HUES6 (cell line): ENCODE measurements around the gene OXTR.
A peak's percentile ranks its signal among the peaks of the same experiment; 100 is the strongest.

Experiments
- H3K27ac ChIP-seq: 2 replicates; pipeline ENCODE4 v1.7.0; 2013; ENCODE audit warnings: low read depth, mild to moderate bottlenecking, low read length, inconsistent platforms
- H3K27me3 ChIP-seq: 2 replicates; pipeline ENCODE4 v1.6.1; 2013; ENCODE audit warnings: low read length; ENCODE audit not compliant: control insufficient read depth, insufficient read depth
- H3K36me3 ChIP-seq: 2 replicates; pipeline ENCODE4 v1.6.1; 2013; ENCODE audit warnings: low read length; ENCODE audit not compliant: control insufficient read depth, insufficient read depth
- H3K4me1 ChIP-seq: 2 replicates; pipeline ENCODE4 v1.6.1; 2013; ENCODE audit warnings: low read length; ENCODE audit not compliant: control insufficient read depth, insufficient read depth
- H3K4me3 ChIP-seq: 2 replicates; pipeline ENCODE4 v1.5.1; 2013; ENCODE audit warnings: low read depth, low read length
- H3K9ac ChIP-seq: one replicate; pipeline ENCODE4 v1.6.1; 2013; ENCODE audit warnings: mild to moderate bottlenecking, low read length
- H3K9me3 ChIP-seq: 2 replicates; pipeline ENCODE4 v1.6.1; 2013; ENCODE audit warnings: low read depth, low read length; ENCODE audit not compliant: control insufficient read depth, insufficient read depth

Gene OXTR

DNA sequence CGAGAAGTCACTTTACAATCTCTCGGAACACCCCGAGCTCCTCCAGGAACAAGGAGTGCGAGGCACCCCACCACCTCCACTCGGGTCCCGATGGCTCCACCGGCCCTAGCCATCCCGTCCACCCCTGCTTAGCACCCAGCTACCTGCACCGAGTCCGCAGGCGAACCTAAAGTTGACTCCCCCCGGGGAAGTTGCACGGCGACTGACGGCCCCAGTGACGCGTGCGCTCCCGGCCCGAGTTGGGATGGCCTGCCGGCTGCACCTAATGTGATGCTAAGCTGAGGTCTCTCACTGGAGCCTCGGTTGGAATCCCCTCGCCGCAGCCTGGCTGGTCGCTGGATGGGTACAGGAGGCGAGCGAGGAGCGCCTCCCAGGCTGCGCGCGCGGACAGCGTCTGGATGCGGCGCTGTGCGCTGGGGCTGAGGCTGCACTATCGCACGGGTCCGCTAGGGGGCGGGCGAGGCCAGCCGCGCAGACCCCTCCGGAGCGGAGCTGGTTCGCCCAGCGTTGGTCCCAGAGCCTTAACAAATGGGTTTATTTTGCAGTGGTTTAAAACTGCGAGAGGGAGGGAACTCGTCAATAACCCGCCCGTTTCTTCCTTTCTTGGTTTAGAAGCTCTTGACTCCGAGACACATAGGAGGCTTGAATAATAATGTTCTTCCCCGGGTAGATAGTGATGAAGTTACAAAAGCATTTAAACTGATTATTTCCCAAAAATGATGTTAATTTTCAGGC, at the start of gene OXTR:
OXTR (minus strand) TSS at position 526 of the 735 bp plus-strand sequence. CDS start 1,426 bp downstream, outside the sequence.
- H3K9ac ChIP-seq = no peak within 1 kb of the TSS
- peaks cover 61% of the 10 kb centered on the region for H3K27me3 ChIP-seq
- H3K4me3 ChIP-seq = peak within 1 kb of the TSS; percentile 70
- H3K9me3 ChIP-seq = no peaks in the 10 kb centered on the region
- no peak within 1 kb of the TSS for H3K27ac ChIP-seq
- H3K4me1 ChIP-seq = peaks cover 26% of the 10 kb centered on the region
- no peaks in the 10 kb centered on the region for H3K36me3 ChIP-seq

DNA sequence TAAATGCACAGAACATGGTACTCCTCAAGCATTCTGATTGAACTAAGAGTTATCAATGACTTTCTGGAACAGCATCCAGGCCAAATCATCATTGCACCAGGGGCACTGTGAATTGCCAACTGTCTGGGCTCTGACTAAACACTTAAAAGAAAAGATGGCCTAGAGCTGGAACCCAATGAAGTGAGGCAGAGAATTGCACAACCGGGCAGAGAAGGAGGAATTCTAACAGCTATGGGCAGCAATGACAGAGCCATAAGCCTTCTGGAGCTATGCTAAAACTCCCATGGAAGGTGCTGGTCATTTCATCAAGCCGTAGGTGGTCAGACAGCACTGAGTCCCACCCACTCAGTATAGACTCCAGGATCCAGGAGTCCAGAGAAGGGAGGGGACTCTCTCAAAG, 48.1 kb upstream of the OXTR start:
- H3K27me3 ChIP-seq = no peaks in the 10 kb centered on the region
- no peak overlapping the region for H3K9ac ChIP-seq
- H3K36me3 ChIP-seq = no peaks in the 10 kb centered on the region
- H3K27ac ChIP-seq = no peak overlapping the region
- no peak overlapping the region for H3K4me3 ChIP-seq
- no peaks in the 10 kb centered on the region for H3K4me1 ChIP-seq
- H3K9me3 ChIP-seq = peaks cover 32% of the 10 kb centered on the region

DNA sequence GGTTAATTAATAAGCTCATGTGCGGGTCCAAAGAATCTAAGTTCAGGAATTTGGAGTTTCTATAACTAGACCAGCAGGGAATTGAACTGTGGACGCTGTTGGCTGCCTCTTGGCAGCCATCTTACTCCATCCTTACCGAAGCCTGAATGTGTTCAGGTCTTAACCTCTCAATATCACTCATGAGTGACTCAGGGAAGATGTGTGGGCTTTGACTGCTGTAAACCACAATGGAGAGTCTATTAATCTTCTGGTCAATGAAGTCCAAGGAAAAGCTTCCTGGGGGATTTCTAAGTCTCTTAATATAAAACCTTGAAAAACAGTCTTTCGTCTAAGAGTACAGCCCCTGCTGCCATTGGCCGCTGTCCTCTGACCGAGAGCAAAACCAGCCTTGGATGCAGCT, 46.7 kb upstream of the OXTR start:
- no peak overlapping the region for H3K4me3 ChIP-seq
- no peaks in the 10 kb centered on the region for H3K4me1 ChIP-seq
- no peaks in the 10 kb centered on the region for H3K27me3 ChIP-seq
- no peaks in the 10 kb centered on the region for H3K36me3 ChIP-seq
- no peak overlapping the region for H3K9ac ChIP-seq
- H3K9me3 ChIP-seq = peaks cover 30% of the 10 kb centered on the region
- H3K27ac ChIP-seq = no peak overlapping the region

DNA sequence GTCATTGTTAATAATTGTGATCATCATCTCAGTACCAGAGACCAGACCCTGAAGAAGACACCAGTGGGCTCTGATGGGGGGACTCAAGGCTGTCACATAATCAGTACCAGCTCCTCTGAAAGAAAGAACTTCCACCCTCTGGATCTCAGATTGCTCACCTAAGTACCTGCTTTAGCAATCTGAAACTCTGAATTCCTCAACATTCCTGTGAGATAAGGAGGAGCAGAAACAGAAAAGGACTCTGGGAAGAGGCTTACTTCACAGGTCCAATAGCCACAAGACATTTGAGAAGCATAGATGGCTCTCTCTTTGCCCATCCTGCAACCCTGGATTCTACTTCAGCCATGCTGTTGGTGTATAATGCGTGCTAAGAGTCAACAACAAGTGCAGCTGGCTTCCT, 44.0 kb upstream of the OXTR start:
- Histone ChIP-seq H3K4me3 (no peak overlapping the region), H3K27ac (no peak overlapping the region), H3K9me3 (peaks cover 9% of the 10 kb centered on the region; the same call in 1 of the 2 replicates), H3K4me1 (no peaks in the 10 kb centered on the region), H3K36me3 (no peaks in the 10 kb centered on the region), H3K9ac (no peak overlapping the region), H3K27me3 (no peaks in the 10 kb centered on the region)

DNA sequence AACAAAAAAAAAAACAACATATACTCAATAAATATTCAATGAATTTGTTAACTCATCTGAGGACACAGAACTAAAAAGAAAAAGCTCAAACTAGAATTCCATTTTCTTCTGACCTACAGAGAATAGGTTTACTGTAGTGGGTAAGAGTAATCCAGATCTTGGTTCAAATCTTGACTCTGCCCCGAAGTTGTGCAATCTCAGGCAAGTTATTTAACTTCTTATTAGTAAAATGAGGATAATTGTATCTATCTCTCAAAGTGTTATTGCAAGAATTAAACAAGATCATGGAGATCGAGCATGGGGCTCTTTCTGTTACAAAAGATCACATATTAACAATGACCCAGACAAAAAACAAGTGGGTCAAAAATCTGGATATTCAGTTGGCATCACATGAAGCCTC, 41.1 kb upstream of the OXTR start:
- no peaks in the 10 kb centered on the region for H3K4me1 ChIP-seq
- no peak overlapping the region for H3K4me3 ChIP-seq
- H3K9me3 ChIP-seq = no peaks in the 10 kb centered on the region
- H3K36me3 ChIP-seq = no peaks in the 10 kb centered on the region
- H3K27ac ChIP-seq = no peak overlapping the region
- no peaks in the 10 kb centered on the region for H3K27me3 ChIP-seq
- H3K9ac ChIP-seq = no peak overlapping the region

DNA sequence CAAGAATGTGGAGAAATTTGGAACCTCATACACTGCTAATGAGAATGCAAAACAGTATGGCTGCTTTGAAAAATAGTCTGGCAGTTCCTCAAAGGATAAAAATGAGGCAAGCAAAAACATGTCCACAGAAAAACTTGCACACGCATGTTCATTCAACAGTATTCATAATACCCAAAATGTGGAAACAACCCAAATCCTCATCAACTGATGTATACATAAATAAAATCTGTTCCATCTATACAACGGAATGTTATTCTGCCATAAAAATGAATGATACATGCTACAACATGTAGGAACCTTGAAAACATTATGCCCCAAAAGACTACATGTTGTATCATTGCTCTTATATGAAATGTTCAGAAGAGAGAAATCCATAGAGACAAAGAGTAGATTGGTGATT, 36.4 kb upstream of the OXTR start:
- Histone ChIP-seq H3K36me3 (no peaks in the 10 kb centered on the region), H3K27ac (no peak overlapping the region), H3K27me3 (no peaks in the 10 kb centered on the region), H3K9me3 (0 out of 2 replicates have a peak, but pooled peaks cover under 1% of the 10 kb centered on the region), H3K4me1 (no peaks in the 10 kb centered on the region), H3K4me3 (no peak overlapping the region), H3K9ac (no peak overlapping the region)

DNA sequence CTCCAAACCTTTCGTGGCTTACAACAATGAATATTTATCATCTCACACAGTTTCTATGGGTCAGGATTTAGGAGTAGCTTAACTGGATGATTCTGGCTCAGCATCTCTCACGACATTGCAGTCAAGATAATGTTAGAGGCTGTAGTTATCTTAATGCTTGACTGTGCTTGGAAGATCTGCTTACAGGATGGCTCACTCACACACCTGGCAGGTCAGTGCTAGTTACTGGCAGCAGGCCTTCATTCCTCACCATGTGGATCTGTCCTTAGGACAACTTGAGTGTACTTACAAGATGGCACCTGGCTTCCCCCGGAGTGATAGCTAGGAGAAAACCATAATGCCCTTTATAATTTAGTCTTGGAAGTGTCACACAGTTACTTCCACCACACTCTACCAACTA, 32.8 kb upstream of the OXTR start:
- Histone ChIP-seq H3K36me3 (no peaks in the 10 kb centered on the region), H3K4me3 (no peak overlapping the region), H3K9me3 (0 out of 2 replicates have a peak, but pooled peaks cover 10% of the 10 kb centered on the region), H3K27me3 (no peaks in the 10 kb centered on the region), H3K9ac (no peak overlapping the region), H3K4me1 (no peaks in the 10 kb centered on the region), H3K27ac (no peak overlapping the region)

DNA sequence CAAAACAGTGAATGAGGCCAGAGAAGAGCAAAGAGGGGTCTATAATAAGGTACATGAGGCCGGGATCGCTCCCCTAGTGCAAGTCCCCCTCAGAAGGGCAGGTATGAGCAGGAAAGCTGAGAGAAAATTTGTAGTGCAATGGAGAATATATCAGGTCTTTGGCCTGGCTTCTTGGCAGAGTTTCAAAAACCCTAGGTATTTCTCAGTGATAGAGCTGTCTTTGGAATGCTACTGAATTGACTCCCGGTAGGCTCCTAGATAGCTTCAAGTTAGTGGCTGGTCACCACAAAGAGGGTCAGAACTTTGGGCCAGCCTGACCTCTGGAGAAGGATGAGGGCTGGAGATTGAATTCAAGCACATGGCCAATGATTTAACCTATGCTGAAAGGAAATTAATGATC, 30.6 kb upstream of the OXTR start:
- H3K9ac ChIP-seq = no peak overlapping the region
- H3K4me1 ChIP-seq = no peaks in the 10 kb centered on the region
- no peaks in the 10 kb centered on the region for H3K36me3 ChIP-seq
- no peaks in the 10 kb centered on the region for H3K27me3 ChIP-seq
- no peak overlapping the region for H3K4me3 ChIP-seq
- H3K27ac ChIP-seq = no peak overlapping the region
- 0 out of 2 replicates have a peak, but pooled peaks cover 10% of the 10 kb centered on the region for H3K9me3 ChIP-seq

DNA sequence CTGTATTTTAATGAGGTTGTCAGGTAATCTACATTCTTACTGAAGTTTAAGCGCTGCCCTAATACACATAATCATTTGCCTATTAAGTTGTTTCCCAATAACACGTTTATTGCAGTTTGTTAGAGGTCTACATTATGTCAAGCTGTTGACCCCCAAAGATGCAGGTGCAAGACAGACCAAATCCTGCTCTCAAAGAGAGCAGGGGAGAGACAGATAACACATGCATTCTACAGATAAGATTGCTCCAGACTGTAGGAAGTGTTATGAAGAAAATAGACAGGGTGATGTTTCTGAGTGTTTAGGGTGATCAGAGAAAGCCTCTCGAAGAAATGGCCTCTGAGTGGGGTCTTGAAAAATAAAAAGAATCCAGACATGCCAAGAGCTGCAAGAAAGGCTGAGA, 24.8 kb upstream of the OXTR start:
- Histone ChIP-seq H3K4me1 (no peaks in the 10 kb centered on the region), H3K36me3 (no peaks in the 10 kb centered on the region), H3K9ac (no peak overlapping the region), H3K27me3 (no peaks in the 10 kb centered on the region), H3K9me3 (no peaks in the 10 kb centered on the region), H3K4me3 (no peak overlapping the region), H3K27ac (no peak overlapping the region)

DNA sequence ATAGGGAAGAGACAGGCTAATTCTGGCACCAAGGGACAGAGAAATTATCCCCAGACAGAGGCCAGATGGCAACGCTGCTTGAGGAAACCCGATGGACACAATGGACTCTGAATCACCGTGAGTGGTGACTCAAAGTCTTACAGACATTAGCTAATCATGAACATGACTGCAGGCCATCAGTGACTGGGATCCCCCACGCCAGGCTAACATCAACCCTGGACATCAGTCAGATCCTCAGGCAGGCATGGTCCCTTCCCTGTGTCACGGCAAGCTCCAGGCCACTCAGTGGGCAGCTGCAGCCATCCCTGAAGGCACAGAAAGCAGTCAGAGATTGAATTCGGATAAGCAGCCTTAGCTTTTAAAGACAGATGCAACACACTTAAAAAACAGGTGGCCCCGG, 23.8 kb upstream of the OXTR start:
- no peaks in the 10 kb centered on the region for H3K4me1 ChIP-seq
- no peak overlapping the region for H3K4me3 ChIP-seq
- H3K36me3 ChIP-seq = no peaks in the 10 kb centered on the region
- no peak overlapping the region for H3K27ac ChIP-seq
- no peaks in the 10 kb centered on the region for H3K9me3 ChIP-seq
- H3K27me3 ChIP-seq = no peaks in the 10 kb centered on the region
- no peak overlapping the region for H3K9ac ChIP-seq

DNA sequence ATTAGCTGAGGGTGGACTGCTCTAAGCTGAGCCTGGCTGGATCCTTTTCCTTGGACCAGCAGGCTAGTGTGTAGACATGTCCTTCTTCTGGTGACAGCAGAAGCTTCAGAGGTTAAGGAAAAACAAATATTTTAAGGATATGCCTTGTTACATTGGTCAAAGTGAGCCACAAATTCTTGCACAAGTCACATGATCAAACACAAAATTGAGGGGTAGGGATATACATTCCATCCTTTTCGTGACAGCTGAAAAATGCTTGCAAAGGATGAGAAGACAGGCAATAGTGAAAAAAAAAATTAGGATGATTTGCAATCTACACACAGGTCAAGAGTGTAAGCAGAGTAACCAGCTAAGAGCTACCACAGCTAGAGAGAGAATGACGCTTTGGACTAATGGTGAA, 21.1 kb upstream of the OXTR start:
- Histone ChIP-seq H3K4me1 (no peaks in the 10 kb centered on the region), H3K27ac (no peak overlapping the region), H3K4me3 (no peak overlapping the region), H3K9me3 (peaks cover 3% of the 10 kb centered on the region; the same call in 1 of the 2 replicates), H3K27me3 (no peaks in the 10 kb centered on the region), H3K9ac (no peak overlapping the region), H3K36me3 (no peaks in the 10 kb centered on the region)
